H9 (cell line): ENCODE measurements around the gene SUPT3H. TPM values are rescaled to one million over a fixed set of nuclear protein-coding genes. Genes with fewer than 3 reads are reported as not detected.

ENCODE experiments used
- DNase-seq: peaks from one replicate; pipeline ENCODE4 v3.0.0-alpha.2; 2017
- H2AFZ ChIP-seq: one replicate; pipeline ENCODE4 v1.6.1; 2013; ENCODE audit warnings: mild to moderate bottlenecking, low read length, control low read depth, moderate library complexity
- H2AK5ac ChIP-seq: 2 replicates; pipeline ENCODE4 v1.6.1; 2013; ENCODE audit warnings: low read length, control low read depth, mixed read lengths; ENCODE audit not compliant: insufficient read length
- H2BK120ac ChIP-seq: one replicate; pipeline ENCODE4 v1.6.1; 2013; ENCODE audit warnings: low read depth, mild to moderate bottlenecking, low read length, control low read depth, inconsistent platforms; ENCODE audit not compliant: poor library complexity, severe bottlenecking
- H2BK12ac ChIP-seq: 2 replicates; pipeline ENCODE4 v1.6.1; 2013; ENCODE audit warnings: low read length, control low read depth, mixed read lengths, low read depth; ENCODE audit not compliant: insufficient read length
- H2BK15ac ChIP-seq: 2 replicates; pipeline ENCODE4 v1.6.1; 2013; ENCODE audit warnings: low read depth, low read length, control low read depth
- H2BK20ac ChIP-seq: one replicate; pipeline ENCODE4 v1.6.1; 2013; ENCODE audit warnings: low read depth, mild to moderate bottlenecking, low read length, control low read depth, inconsistent platforms; ENCODE audit not compliant: poor library complexity, severe bottlenecking
- H2BK5ac ChIP-seq: 2 replicates; pipeline ENCODE4 v1.6.1; 2013; ENCODE audit warnings: low read length, control low read depth, mixed read lengths; ENCODE audit not compliant: insufficient read length
- H3K14ac ChIP-seq: 2 replicates; pipeline ENCODE4 v1.6.1; 2013; ENCODE audit warnings: low read length, control low read depth; ENCODE audit not compliant: insufficient read depth
- H3K18ac ChIP-seq: 2 replicates; pipeline ENCODE4 v1.6.1; 2013; ENCODE audit warnings: low read depth, mild to moderate bottlenecking, mixed read lengths, low read length, control low read depth; ENCODE audit not compliant: insufficient read length
- H3K23ac ChIP-seq: 2 replicates; pipeline ENCODE4 v1.6.1; 2013; ENCODE audit warnings: low read length, control low read depth, mixed read lengths, low read depth; ENCODE audit not compliant: insufficient read length
- H3K23me2 ChIP-seq: 2 replicates; pipeline ENCODE4 v1.6.1; 2013; ENCODE audit warnings: low read depth, mild to moderate bottlenecking, mixed read lengths, low read length, control low read depth; ENCODE audit not compliant: insufficient read length, poor library complexity, severe bottlenecking
- H3K27ac ChIP-seq: 2 replicates; pipeline ENCODE4 v1.5.1; 2013; ENCODE audit warnings: low read length, control low read depth, mixed read lengths, low read depth; ENCODE audit not compliant: insufficient read length
- H3K27me3 ChIP-seq: 2 replicates; pipeline ENCODE4 v1.6.1; 2013; ENCODE audit warnings: low read length, control low read depth, inconsistent platforms; ENCODE audit not compliant: insufficient read depth
- H3K4ac ChIP-seq: 2 replicates; pipeline ENCODE4 v1.6.1; 2013; ENCODE audit warnings: low read depth, mild to moderate bottlenecking, control low read depth, inconsistent platforms, low read length, moderate library complexity
- H3K4me1 ChIP-seq: 2 replicates; pipeline ENCODE4 v1.6.1; 2013; ENCODE audit warnings: low read length, control low read depth, inconsistent platforms; ENCODE audit not compliant: insufficient read depth
- H3K4me2 ChIP-seq: 2 replicates; pipeline ENCODE4 v1.6.1; 2013; ENCODE audit warnings: low read length, control low read depth, mixed read lengths; ENCODE audit not compliant: insufficient read length, insufficient read depth
- H3K56ac ChIP-seq: 2 replicates; pipeline ENCODE4 v1.6.1; 2013; ENCODE audit warnings: low read depth, mild to moderate bottlenecking, mixed read lengths, low read length, control low read depth; ENCODE audit not compliant: insufficient read length
- H3K79me1 ChIP-seq: 2 replicates; pipeline ENCODE4 v1.6.1; 2013; ENCODE audit warnings: low read depth, mild to moderate bottlenecking, moderate library complexity, low read length, control low read depth, inconsistent platforms; ENCODE audit not compliant: insufficient read depth, poor library complexity, severe bottlenecking
- H3K79me2 ChIP-seq: 2 replicates; pipeline ENCODE4 v1.6.1; 2013; ENCODE audit warnings: low read length, control low read depth, inconsistent platforms; ENCODE audit not compliant: insufficient read depth
- H3K9ac ChIP-seq: 2 replicates; pipeline ENCODE4 v1.6.1; 2013; ENCODE audit warnings: low read length, control low read depth, mixed read lengths; ENCODE audit not compliant: insufficient read length; ENCODE audit errors: extremely low read depth
- H3K9me3 ChIP-seq: one replicate; pipeline ENCODE4 v1.6.1; 2013; ENCODE audit warnings: low read depth, low read length, inconsistent platforms; ENCODE audit not compliant: control insufficient read depth
- H3T11ph ChIP-seq: one replicate; pipeline ENCODE4 v1.6.1; 2013; ENCODE audit warnings: mild to moderate bottlenecking, low read length, control low read depth, inconsistent platforms
- H4K20me1 ChIP-seq: one replicate; pipeline ENCODE4 v1.6.1; 2013; ENCODE audit not compliant: control insufficient read depth, insufficient read length, insufficient read depth
- H4K5ac ChIP-seq: 2 replicates; pipeline ENCODE4 v1.6.1; 2013; ENCODE audit warnings: low read depth, mild to moderate bottlenecking, mixed read lengths, low read length, control low read depth; ENCODE audit not compliant: insufficient read length
- H4K8ac ChIP-seq: replicated peaks from 2 replicates; pipeline ENCODE4 v1.6.1; 2013; ENCODE audit warnings: low read length, control low read depth, mixed read lengths, low read depth; ENCODE audit not compliant: insufficient read length
- H4K91ac ChIP-seq: 2 replicates; pipeline ENCODE4 v1.6.1; 2013; ENCODE audit warnings: low read depth, mild to moderate bottlenecking, moderate library complexity, mixed read lengths, low read length, control low read depth; ENCODE audit not compliant: insufficient read length
- H3K27ac Mint-ChIP-seq, 3 experiments: 2 replicates in 2 of 3; 3 replicates in 1 of 3; pipeline ENCODE4 v1.8.0; 2020 to 2021; ENCODE audit warnings: mixed read lengths in 3 of 3, mild to moderate bottlenecking in 1 of 3, moderate library complexity in 1 of 3
- H3K27me3 Mint-ChIP-seq: 2 replicates; pipeline ENCODE4 v1.8.0; 2021; ENCODE audit warnings: low read depth, mild to moderate bottlenecking, moderate library complexity, mixed read lengths
- H3K36me3 Mint-ChIP-seq, 3 experiments: 2 replicates in 2 of 3; 3 replicates in 1 of 3; pipeline ENCODE4 v1.8.0; 2020 to 2021; ENCODE audit warnings: low read depth in 3 of 3, mixed read lengths in 3 of 3; ENCODE audit not compliant: insufficient read depth in 1 of 3
- H3K4me1 Mint-ChIP-seq, 2 experiments: 2 replicates each; pipeline ENCODE4 v1.8.0; 2020; ENCODE audit warnings: mixed read lengths in 2 of 2
- H3K4me3 Mint-ChIP-seq, 2 experiments: 2 replicates in 1 of 2; 3 replicates in 1 of 2; pipeline ENCODE4 v1.8.0; 2020 to 2021; ENCODE audit warnings: mild to moderate bottlenecking in 2 of 2, mixed read lengths in 2 of 2, moderate library complexity in 1 of 2
- H3K9me3 Mint-ChIP-seq, 2 experiments: 2 replicates in 1 of 2; 3 replicates in 1 of 2; pipeline ENCODE4 v1.8.0; 2020; ENCODE audit warnings: mild to moderate bottlenecking in 2 of 2, mixed read lengths in 2 of 2, moderate library complexity in 1 of 2
- CTCF ChIP-seq: fragments of 200-600 bp; sonication (generic); conservative IDR thresholded peaks from 3 replicates; pipeline ENCODE4 v1.8.0; 2021; ENCODE audit warnings: antibody characterized with exemption, mild to moderate bottlenecking
- WGBS: extraction: QIAGEN DNeasy Blood & Tissue Kit; methylation state at CpG from one replicate; pipeline ENCODE4 v1.1.7; 2013; ENCODE audit warnings: missing lambda C conversion rate, low lambda C conversion rate, mixed read lengths; ENCODE audit not compliant: insufficient read length; ENCODE audit errors: extremely low coverage; 5-methylcytosine and 5-hydroxymethylcytosine counted together
- total RNA-seq: library from RNA; stranded (reverse); gene quantifications from 2 replicates; pipeline ENCODE4 v1.2.1, GENCODE V29; 2021

The SUPT3H gene
- total RNA-seq, 1 experiment from 2014 or later = 22.5 TPM

- Histone ChIP-seq H2BK5ac (no peak overlapping the region), H3K27ac (no peak overlapping the region), H4K91ac (no peak overlapping the region), H2AK5ac (no peak overlapping the region), H3K4ac (no peak overlapping the region), H3K23me2 (no peaks in the 10 kb centered on the region), H4K8ac (no peak overlapping the region), H4K5ac (no peak overlapping the region), H3K18ac (no peak overlapping the region), H3K14ac (no peak overlapping the region), H3K4me1 (no peaks in the 10 kb centered on the region), H3K27me3 (no peaks in the 10 kb centered on the region), H2AFZ (no peak overlapping the region), H3K23ac (no peak overlapping the region), H3K9ac (no peak overlapping the region), H2BK120ac (no peak overlapping the region), H4K20me1 (no peaks in the 10 kb centered on the region), H3K9me3 (no peaks in the 10 kb centered on the region), H3K4me2 (no peak overlapping the region), H3K79me2 (no peaks in the 10 kb centered on the region), H3T11ph (no peak overlapping the region), H2BK12ac (no peak overlapping the region), H3K56ac (no peak overlapping the region), H2BK15ac (no peak overlapping the region), H3K79me1 (no peaks in the 10 kb centered on the region), H2BK20ac (no peak overlapping the region)
- DNase-seq = no peak
- peaks cover 11 to 12% of the 10 kb centered on the region in 2 experiments for H3K4me1 Mint-ChIP-seq
- peaks cover 39 to 41% of the 10 kb centered on the region in 2 experiments for H3K9me3 Mint-ChIP-seq
- no peak for TF ChIP-seq CTCF
- H3K27me3 Mint-ChIP-seq = no peaks in the 10 kb centered on the region
- WGBS = no CpG with 5 or more reads among the region's 1 CpG
- peaks cover 43 to 49% (median 46%) of the 10 kb centered on the region in 3 experiments for H3K36me3 Mint-ChIP-seq
- H3K4me3 Mint-ChIP-seq = no peak overlapping the region
- H3K27ac Mint-ChIP-seq = no peak overlapping the region; a peak in 1 of 7 replicates
These were observed 72.2 kb downstream of the SUPT3H start for GRCh38 chr6:45305546-45305945.
